Esophagus mucosa (tissue), 1 donor: Measurements from ENCODE around the gene MRPS16. TPM values are rescaled to one million over a fixed set of nuclear protein-coding genes. Genes with fewer than 3 reads are reported as not detected.

ENCODE experiments used
- ATAC-seq: fragments of 200-7000 bp; cut with Tn5 transposase; one replicate; pipeline ENCODE4 v1.9.1; 2020
- total RNA-seq: library from RNA; stranded (reverse); gene quantifications from one replicate; pipeline ENCODE4 v1.2.4, GENCODE V29; 2023
- donor health status: DM: yes; HTN: yes; CAD: no.

Gene MRPS16
- total RNA-seq, 1 donor from 2014 or later: 92.7 TPM

DNA sequence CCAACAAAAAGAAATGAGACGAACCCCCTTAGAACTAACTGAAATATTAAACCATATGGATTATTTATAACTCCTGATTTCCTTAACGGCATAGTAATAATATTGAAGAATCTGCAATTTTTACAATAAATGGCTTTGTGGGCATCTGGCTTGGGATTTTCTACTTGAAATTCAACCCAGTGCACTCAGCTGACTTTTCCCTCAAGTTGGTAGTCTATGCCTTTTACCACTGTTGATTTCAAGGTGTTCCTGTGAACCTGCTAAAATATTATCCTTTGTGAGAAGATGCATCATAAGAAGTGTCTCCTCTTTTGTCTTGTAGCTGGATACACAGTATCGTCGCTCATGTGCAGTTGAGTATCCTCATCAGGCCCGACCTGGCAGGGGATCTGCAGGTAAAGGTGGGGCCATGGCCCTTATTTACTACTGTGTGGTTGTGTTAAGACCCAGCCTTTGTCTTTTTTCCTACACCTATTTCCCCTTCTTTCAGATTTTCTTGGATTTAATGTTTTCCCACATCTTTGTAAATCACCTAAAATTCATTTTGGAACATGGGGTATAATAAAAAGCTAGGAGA lies 13.4 kb downstream of the MRPS16 start:
- ATAC-seq: no peak

DNA sequence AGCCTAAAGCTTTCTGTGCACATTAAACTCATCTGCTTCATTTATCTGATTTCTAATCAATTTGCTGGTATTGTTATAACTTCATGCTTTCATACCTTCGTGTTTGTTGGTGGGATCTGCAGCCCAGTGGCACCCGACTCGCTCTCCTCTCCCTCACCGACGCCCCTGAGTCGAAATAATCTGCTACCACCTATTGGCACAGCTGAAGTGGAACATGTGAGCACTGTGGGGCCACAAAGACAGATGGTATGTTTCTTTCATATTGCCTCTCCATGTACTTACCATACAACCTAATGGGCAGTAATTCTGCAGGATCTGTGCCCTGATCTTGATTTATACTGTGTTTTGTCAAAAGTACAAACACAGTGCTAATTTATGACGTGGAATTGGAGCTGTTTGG lies 17.7 kb downstream of the MRPS16 start:
- no peak for ATAC-seq

DNA sequence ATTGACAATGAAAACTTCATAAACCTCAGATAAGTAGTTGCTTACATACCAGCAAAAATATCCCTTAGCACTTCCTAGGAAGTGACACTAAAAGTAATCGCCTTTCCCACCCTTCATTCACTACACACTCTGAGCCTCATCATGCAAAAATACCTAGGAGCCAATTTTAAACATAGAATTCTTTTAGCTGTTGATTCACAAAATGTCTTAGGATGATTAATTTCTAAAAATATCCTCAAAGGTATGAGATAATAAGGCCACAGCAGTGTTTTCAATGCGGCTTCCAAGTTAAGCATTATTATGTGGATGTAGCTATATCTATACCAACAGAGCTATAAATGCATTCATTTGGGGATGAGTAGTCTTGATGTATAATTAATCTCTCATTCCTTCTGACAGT lies 18.6 kb downstream of the MRPS16 start:
- no peak for ATAC-seq

DNA sequence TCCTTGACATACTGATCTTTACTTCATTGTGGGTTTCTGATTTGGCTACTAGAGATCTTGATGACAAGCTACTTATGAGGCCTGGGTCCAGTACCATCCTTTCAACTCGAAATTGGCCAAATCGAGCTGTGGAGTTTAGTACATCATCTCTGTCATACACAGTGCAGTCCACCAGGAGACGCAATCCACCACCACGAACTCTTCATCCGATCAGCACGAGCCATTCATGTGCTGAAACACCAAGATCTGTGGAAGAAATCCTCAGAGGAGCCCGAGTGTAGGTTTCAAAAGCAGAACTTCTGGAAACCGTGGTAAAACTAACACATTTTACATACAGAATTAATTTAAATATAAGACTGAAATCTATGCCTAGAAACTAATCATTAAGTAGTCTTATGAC lies 19.6 kb downstream of the MRPS16 start:
- no peak for ATAC-seq

DNA sequence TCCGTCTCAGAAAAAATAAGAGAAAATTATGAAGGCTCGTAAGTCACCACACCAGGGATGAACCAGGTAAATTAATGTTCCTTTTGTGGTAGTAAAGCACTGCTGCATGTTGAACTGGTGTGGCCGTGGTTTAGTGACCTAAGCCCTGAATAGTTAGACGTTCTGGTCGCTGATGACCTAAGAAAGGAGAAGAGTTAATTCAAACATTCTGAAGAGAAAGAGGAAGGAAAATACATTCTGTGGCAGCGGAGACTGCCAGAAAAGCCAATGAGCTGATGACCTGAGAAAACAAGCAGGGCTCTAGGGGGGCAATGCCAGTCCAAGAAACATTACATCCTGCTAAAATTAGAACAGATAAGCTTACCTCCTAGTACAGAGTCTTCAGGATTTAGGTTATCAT lies 22.9 kb downstream of the MRPS16 start:
- no peak for ATAC-seq

DNA sequence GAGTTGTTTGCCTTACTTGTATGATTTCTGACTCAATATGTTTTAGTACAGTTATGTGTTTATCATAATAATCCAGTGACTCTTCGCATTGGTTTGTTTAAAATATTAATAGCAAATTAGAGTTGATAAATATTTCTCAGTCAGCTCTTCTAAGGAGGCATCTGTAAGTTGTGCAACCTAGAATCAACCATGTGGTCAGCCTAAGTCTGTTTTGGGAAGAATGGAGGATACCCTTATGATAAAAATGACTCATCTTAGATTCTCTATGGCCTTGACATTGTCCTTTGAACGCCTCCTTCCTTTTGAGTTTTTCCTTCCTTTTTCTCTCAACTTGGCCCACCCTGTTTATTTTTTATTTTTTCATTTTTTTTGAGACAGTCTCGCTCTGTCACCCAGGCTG lies 24.2 kb downstream of the MRPS16 start:
- ATAC-seq: no peak

DNA sequence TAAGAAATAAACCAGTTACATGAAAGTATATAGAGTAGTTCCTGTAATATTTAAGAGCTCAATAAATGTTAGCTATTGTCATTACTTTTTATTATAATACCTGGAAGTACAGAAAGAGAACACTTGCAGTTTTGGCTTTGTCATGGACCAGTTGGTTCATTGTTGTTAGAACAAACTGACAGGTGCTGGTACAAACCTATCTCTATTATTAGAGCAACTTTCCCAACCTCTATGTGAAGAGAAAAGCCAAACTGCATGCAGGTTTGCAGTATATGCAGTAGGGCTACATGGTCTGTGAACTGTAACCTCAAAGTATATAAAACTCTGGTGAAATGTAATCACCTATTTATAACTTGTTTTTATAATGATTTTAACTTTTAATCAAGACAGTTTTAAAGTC lies 25.8 kb downstream of the MRPS16 start:
- no peak for ATAC-seq

DNA sequence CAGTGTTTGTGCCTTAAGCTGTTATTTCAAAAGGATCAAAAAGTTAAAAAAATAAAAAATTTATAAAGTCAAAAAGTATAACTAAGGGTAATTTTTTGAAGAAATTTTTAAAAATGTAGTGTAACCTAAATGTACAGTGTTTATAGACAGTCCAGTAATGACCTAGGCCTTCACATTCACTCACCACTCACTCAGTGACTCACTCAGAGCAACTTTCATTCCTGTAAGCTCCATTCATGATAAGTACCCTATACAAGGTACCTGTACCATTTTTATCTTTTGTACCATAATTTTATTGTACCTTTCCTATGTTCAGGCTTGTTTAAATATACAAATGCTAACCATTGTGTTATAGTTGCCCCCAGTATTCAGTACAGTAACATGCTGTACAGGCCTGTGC lies 26.9 kb downstream of the MRPS16 start:
- ATAC-seq: no peak

DNA sequence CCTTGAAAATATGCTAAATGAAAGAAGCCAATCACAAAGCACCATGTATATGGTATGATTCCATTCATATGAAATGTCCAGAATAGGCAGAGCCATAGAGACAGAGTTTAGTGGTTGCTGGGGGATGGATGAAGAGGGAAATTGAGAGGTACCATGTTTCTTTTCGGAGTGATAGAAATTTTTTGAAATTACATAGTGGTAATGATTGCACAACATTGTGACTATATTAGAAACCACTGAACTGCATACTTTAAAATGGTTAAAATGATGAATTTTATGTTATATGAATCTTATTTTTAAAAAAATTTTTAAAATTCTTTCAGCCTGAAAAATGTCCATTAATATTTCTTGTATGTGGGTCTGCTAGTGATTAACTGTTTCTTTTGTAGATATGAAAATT lies 31.5 kb downstream of the MRPS16 start:
- ATAC-seq: no peak

DNA sequence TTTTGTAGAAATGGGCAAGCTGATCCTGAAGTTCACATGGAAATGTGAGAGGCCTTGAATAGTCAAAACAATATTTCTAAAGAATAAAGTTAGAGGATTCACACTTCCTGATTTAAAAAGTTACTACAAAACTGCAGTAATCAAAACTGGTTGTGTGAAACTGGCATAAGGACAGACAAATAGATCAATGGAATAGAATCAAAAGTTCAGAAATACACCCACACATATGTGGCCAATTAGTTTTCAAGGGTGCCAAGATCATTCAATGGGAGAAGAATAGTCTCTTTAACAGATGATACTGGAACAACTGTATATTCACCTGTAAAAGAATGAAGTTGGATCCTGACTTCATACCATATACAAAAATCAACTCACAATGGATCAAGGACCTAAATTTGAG lies 33.1 kb downstream of the MRPS16 start:
- ATAC-seq: no peak

DNA sequence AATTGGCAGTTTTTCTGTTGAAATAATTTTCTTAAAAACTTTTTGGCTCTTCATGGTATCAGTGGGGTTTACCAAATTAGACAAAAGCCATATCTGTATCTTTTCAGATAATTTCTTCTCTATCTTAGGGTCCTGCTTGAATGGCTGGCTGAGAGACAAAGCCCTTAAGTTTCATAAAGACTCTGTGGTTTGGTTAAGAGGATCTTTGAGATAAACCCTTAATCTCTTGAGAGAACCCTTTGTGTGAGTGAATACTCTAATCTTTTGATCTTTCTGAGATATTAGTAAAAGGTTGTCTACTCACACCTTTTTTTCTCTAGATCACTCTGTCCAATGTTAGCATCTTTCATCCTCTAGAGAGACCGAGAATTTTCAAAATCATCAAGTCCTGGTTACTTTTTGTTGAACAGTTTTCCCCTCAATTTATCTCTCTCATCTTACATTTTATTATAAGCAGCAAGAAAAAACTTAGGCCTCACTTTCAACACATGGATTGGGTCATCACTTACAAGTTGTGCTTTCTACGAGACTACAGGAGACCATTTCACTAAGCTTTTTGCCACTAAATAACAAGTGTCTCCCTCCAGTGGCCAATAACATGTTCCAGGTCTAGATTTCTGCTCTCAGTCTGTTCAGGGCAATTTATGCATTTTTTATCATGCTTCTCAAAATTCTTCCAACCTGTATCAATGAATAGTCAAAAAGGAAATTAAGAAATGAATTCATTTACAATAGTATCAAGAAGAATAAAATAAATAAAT lies 33.8 kb downstream of the MRPS16 start:
- ATAC-seq: no peak

DNA sequence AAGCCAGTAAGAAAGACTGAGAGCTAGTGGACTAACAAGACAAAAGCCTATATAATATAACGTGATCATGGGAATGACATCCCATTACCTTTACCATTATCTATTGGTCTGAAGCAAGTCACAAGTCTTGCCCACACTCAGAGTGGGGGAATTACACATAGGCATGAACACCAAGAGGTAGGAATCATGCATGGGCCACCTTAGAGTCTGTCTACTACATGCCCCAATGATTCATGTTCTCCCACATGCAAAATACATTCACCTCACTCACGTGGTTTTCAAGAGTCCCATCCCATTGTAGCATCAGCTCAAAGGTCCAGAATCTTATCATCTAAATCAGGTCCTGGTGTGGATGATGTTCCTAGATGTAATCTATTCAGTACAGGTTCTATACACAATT lies 34.8 kb downstream of the MRPS16 start:
- ATAC-seq: no peak

DNA sequence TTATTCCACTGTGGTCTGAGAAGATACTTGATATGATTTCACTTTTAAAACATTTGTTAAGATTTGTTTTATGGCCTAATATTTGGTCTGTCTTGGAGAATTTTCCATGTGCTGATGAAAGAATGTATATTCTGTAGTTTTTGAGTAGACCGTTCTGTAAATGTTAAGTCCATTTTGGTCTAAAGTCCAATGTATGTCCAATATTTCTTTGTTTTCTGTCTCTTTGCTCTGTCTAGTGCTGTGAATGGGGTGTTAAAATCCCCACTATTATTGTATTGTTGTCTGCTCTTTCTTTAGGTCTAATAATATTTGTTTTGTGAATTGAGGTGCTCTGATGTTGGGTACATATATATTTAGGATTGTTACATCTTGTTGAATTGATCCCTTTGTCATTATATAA lies 36.7 kb downstream of the MRPS16 start:
- no peak for ATAC-seq

DNA sequence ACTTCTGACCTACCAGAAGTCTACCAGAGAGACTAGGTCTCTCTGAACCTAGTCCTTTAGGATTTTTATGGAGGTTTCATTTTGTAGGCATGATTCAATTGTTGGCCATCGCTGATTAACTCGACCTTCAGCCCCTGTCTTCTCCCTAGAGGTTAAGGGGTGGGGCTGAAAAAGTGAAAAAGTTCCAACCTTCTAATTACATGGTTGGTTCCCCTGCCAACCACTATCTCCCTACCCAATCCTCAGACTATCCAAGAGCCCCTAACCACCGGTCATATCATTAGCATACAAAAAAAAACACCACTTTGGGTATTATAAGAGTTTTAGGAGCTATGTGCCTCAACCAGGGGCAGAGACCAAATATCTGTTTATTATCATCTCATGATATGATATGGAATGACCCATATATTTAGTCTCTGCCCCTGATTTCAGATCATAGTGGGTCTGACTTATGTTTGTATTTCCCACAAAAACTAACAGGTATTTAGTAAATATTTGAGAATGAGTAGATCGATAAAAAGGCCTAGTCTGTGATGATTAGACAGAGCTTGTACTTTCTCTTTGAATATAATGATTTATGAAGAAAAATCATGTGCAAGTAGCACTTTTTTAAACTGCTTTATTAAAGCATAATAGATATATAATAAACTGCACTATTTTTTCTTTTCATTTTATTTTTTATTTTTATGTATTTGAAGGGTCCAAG lies 41.2 kb downstream of the MRPS16 start:
- ATAC-seq: no peak

DNA sequence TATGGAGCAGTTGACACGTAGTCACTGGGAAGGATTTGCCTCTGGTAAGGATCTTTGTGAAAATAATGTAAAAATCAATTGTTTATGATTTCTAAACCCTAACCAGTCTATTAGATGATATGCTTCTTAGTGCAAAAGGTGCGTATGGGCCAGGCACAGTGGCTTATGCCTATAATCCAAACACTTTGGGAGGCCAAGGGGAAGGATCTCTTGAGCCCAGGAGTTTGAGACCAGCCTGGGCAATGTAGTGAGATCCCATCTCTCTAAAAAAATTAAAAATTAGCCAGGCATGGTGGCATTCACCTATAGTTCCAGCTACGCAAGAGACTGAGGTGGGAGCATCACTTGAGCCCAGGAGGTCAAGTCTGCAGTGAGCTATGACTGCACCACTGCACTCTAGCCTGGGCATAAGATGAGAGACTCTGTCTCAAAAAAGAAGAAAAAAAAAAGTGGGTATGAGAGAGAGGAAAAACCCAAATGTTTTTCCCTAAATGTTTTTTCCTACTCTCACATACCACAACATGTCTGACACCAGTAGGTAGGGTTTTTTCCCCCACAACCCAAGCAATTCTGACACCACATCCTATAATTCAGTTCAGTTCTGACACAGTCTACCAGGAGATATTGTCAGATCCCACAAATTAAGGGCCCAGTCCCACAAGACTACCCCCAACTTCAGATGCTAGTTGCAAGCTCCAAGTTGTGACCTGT lies 41.9 kb downstream of the MRPS16 start:
- ATAC-seq: no peak

DNA sequence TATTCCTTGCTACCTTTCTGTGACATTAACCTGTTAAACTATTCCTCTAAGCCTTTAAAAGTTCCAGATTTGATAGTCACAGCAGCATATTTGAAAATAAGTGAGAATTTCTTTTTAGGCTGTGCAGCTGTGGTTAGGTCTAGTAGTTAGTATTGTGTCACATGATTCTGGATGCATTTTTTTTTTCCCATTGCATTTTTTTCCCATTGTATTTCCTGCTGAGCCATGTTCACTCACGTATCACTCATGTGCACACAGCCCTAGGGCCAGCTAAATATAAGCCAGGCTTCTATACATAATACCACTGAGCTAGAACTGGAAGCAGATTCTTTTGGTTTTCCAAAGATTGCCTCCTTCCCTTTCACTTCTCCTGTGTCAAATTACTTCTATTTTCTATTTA lies 42.7 kb downstream of the MRPS16 start:
- ATAC-seq: peak; percentile 64

DNA sequence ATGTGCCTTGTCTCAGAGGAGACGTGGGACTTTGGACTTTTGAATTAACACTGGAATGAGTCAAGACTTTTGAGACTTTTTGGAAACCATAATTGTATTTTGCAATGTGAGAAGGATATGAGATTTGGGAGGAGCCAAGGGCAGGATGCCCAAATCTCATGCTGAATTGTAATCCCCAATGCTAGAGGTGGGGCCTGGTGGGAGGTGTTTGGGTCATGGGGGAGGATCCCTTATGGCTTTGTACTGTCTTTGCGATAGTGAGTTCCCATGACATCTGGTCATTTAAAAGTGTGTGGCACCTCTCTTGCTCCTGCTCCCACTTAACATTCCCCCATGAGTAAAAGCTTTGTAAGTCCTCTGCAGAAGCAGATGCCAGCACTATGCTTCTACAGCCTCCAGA lies 44.6 kb downstream of the MRPS16 start:
- ATAC-seq: no peak

DNA sequence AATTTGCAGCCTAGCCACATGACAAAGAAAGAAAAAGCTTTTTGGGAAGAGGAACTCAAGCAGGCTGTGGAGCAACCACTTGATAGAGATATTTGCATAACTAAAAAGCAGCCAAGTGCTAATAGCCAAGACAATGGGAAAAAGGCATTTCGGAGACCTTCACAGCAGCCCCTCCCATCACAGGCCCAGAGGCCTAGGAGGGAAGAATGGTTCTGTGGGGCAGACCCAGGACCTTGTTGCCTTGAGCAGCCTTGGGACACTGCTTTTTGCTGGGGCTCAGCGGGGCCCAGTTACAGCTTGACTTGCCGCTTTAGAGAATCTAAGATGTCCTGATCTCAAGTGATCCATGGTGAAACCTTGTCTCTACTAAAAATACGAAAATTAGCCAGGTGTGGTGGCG lies 46.1 kb downstream of the MRPS16 start:
- ATAC-seq: no peak

DNA sequence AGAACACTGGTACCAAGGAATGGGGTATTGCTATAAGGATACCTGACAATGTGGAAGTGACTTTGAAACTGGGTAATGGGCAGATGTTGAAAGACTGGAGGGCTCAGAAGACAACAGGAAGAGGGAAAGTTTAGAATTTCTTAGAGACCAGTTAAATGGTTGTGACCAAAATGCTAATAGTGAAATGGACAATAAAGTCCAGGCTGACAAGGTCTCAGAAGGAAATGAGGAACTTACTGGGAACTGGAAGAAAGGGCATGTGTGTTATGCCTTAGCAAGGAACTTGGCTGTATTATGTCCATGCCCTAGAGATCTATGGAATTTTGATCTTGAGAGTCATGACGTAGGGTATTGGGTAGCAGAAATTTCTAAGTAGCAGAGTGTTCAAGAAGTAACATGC lies 46.6 kb downstream of the MRPS16 start:
- no peak for ATAC-seq

DNA sequence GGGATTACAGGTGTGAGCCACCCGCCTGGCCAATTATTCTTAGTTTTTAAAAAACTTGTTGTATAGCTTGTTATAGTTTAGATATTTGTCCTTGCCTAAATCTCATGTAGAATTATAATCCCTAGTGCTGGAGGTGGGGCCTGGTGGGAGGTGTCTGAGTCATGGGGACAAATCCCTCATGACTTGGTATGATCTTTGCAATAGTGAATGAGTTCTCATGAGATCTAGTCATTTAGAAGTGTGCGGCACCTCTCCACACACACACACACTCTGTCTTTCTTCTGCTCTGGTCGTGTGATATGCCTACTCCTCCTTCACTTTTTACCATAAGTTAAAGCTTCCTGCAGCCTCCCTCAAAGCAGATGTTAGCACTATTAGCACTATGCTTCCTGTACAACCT lies 47.4 kb downstream of the MRPS16 start:
- ATAC-seq: no peak
